Right lobe of liver (tissue), 4 donors: ENCODE results near the gene LMBRD2.

ENCODE experiments used
- CTCF ChIP-seq, 4 donors: fragments of 200-600 bp in 3 of 4; fragments of 450-650 bp in 1 of 4; IDR thresholded peaks; one replicate each; pipeline versions ENCODE4 v1.5.1 to v1.8.0; 2016 to 2022; ENCODE audit warnings: antibody characterized with exemption in 4 of 4, mild to moderate bottlenecking in 2 of 4
- POLR2A ChIP-seq: fragments of 450-650 bp; IDR thresholded peaks from one replicate; pipeline ENCODE4 v1.6.1; 2017; ENCODE audit warnings: antibody characterized with exemption, mild to moderate bottlenecking
- donor health status: DM: no; HTN: no; CAD: no.
- donor health status: DM: no; HTN: no; CAD: no.
- donor health status: DM: no; HTN: yes; CAD: no.

GRCh38 chr5:36066001-36066539, 85.6 kb downstream of the LMBRD2 start:
- TF ChIP-seq POLR2A (no peak), CTCF (IDR thresholded peaks at IDR 0.05) (no peak)
